ENCODE data around the gene ZNRF3. TPM values are rescaled to one million over a fixed set of nuclear protein-coding genes. Genes with fewer than 3 reads are reported as not detected.
A peak's percentile ranks its signal among the peaks of the same experiment; 100 is the strongest.

ZNRF3 gene
- total and polyA plus RNA-seq, 9 donors, result 7.4 to 24.3 (median 11.6) TPM

GRCh38 chr22:28951530-28951929, 68.2 kb downstream of the ZNRF3 start:
- peaks cover 11% of the 10 kb centered on the region for H3K4me1 ChIP-seq (ENCODE audit: insufficient read depth)
- 68 to 78% (median 72%) methylated on average over 7 of the region's 7 CpGs for WGBS, 3 donors
- H3K27me3 ChIP-seq, result no peaks in the 10 kb centered on the region
- TF ChIP-seq POLR2A (IDR thresholded peaks at IDR 0.05) (no peak), EP300 (IDR thresholded peaks at IDR 0.05) (no peak)
- TF ChIP-seq, protein P1, sequence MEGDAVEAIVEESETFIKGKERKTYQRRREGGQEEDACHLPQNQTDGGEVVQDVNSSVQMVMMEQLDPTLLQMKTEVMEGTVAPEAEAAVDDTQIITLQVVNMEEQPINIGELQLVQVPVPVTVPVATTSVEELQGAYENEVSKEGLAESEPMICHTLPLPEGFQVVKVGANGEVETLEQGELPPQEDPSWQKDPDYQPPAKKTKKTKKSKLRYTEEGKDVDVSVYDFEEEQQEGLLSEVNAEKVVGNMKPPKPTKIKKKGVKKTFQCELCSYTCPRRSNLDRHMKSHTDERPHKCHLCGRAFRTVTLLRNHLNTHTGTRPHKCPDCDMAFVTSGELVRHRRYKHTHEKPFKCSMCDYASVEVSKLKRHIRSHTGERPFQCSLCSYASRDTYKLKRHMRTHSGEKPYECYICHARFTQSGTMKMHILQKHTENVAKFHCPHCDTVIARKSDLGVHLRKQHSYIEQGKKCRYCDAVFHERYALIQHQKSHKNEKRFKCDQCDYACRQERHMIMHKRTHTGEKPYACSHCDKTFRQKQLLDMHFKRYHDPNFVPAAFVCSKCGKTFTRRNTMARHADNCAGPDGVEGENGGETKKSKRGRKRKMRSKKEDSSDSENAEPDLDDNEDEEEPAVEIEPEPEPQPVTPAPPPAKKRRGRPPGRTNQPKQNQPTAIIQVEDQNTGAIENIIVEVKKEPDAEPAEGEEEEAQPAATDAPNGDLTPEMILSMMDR (IDR thresholded peaks at IDR 0.05), result no peak
- H3K36me3 ChIP-seq, result no peaks in the 10 kb centered on the region
- H3K4me3 ChIP-seq, result no peak overlapping the region
- no peaks in the 10 kb centered on the region for H3K9me3 ChIP-seq
- DNase-seq, result no peak
- H3K27ac ChIP-seq, result peak overlapping the region in 1 of 2 donors; percentile 5
- intact Hi-C loops (cut with DNase I), result loop anchor here in 1 of 4 donors (10.0 kb wide), 1 partner anchor 97 kb away; no protein-coding TSS in a partner anchor

DNA sequence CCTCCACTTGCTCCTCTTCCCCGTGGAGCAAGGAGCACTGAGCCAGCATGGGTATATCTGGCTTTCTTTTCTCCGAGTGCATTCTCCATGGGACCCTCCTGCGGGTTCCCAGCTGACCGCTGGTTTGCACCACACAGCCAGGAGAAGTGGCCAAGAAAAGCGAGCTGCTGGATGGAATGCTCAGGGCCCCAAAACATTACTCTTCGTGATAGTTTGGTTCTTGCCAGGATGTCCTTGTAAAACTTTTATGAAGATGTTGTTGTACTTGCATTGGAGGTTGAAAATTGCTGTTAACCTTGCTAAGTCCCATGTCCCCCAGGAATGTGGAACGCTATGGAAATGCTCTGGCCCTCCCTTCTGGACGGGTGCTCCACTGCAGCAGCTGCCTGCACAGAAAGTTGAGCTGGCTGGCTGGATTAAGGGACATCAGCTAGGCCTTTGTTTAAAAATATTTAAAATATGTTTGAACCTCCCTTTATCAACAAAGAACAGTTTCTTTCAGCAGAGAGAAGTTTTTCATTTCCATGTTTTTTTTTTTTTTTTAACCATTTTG, 68.7 kb downstream of the ZNRF3 start:
- Histone ChIP-seq H3K4me3 (no peak overlapping the region), H3K27ac (peak overlapping the region in 1 of 2 donors; percentile 5), H3K27me3 (no peaks in the 10 kb centered on the region), H3K9me3 (no peaks in the 10 kb centered on the region), H3K36me3 (no peaks in the 10 kb centered on the region), H3K4me1 (ENCODE audit: insufficient read depth) (peaks cover 11% of the 10 kb centered on the region)
- DNase-seq, result peak in 4 of 5 donors; percentile 24 to 50 (median 35)
- TF ChIP-seq, protein P1 (IDR thresholded peaks at IDR 0.05), result peak in 2 of 3 donors; percentile 5 to 15
- no peak for TF ChIP-seq EP300 (IDR thresholded peaks at IDR 0.05)
- intact Hi-C loops (cut with DNase I), result loop anchor here in 1 of 4 donors (10.0 kb wide), 1 partner anchor 97 kb away; no protein-coding TSS in a partner anchor
- WGBS, 3 donors, result 8 to 18% (median 9%) methylated on average over 8 of the region's 8 CpGs

DNA sequence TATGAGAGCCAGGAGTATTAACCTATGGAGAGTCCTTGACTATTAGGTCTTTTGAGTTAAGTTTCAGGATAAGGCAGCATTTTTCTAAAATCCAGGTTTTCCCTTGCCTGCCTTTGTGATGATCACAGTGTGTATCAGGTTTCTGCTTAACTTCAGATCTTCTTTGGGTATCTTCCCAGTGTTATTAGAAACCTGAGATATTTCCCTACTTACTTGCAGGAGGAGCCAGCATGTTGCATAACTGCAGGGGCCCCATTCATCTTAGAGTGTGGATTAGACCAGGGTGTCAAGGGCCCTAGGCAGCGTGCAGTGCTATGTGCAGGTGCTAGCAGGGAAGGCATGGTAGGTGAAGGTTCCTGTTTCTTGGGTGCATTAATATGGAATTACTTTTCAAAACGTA, 69.5 kb downstream of the ZNRF3 start:
- H3K27ac ChIP-seq, result peak overlapping the region in 1 of 2 donors; percentile 13
- H3K27me3 ChIP-seq, result no peaks in the 10 kb centered on the region
- DNase-seq, result no peak
- H3K4me3 ChIP-seq, result no peak overlapping the region
- TF ChIP-seq, protein P1 (IDR thresholded peaks at IDR 0.05), result no peak
- TF ChIP-seq EP300 (IDR thresholded peaks at IDR 0.05), result no peak
- TF ChIP-seq POLR2A (IDR thresholded peaks at IDR 0.05), result no peak
- H3K4me1 ChIP-seq (ENCODE audit: insufficient read depth), result peaks cover 11% of the 10 kb centered on the region
- intact Hi-C loops (cut with DNase I), result loop anchor here in 1 of 4 donors (10.0 kb wide), 1 partner anchor 98 kb away; no protein-coding TSS in a partner anchor
- 41 to 55% (median 46%) methylated on average over 2 of the region's 2 CpGs for WGBS, 3 donors
- H3K9me3 ChIP-seq, result no peaks in the 10 kb centered on the region
- no peaks in the 10 kb centered on the region for H3K36me3 ChIP-seq

GRCh38 chr22:28953403-28953802, 70.0 kb downstream of the ZNRF3 start:
- H3K4me1 ChIP-seq (ENCODE audit: insufficient read depth), result peaks cover 11% of the 10 kb centered on the region
- H3K27ac ChIP-seq, result no peak overlapping the region
- DNase-seq, result no peak
- TF ChIP-seq EP300 (IDR thresholded peaks at IDR 0.05) (no peak), POLR2A (IDR thresholded peaks at IDR 0.05) (no peak)
- TF ChIP-seq, protein P1 (IDR thresholded peaks at IDR 0.05), result no peak
- H3K27me3 ChIP-seq, result no peaks in the 10 kb centered on the region
- intact Hi-C loops (cut with DNase I), result loop anchor here in 1 of 4 donors (10.0 kb wide), 1 partner anchor 99 kb away; no protein-coding TSS in a partner anchor
- 81 to 89% (median 82%) methylated on average over 2 of the region's 2 CpGs for WGBS, 3 donors
- H3K4me3 ChIP-seq, result no peak overlapping the region
- no peaks in the 10 kb centered on the region for H3K36me3 ChIP-seq
- no peaks in the 10 kb centered on the region for H3K9me3 ChIP-seq
